PC-9 (cell line): Measurements from ENCODE around the gene ABLIM2. TPM values are rescaled to one million over a fixed set of nuclear protein-coding genes. Genes with fewer than 3 reads are reported as not detected.

Experiments used
- BruUV-seq: library from RNA; stranded (reverse); fragments of 400-500 nt; replicated peaks from 2 replicates; lab custom pipeline; 2021; lab: Mats Ljungman, UMichigan
- CTCF ChIA-PET: fragments of 300-600 bp; sonication (Branson Sonifier 250); formaldehyde crosslinking; loops from one replicate; lab custom pipeline; 2022; ENCODE audit warnings: antibody characterized with exemption; lab: Charles Lee
- POLR2A ChIA-PET: fragments of 300-600 bp; sonication (Branson Sonifier 250); formaldehyde crosslinking; loops from one replicate; lab custom pipeline; 2022; ENCODE audit warnings: antibody characterized with exemption; ENCODE audit not compliant: unreplicated experiment; lab: Charles Lee
- DNase-seq, 2 experiments: peaks; one replicate each; pipeline versions ENCODE4 v3.0.0 to v3.0.0-alpha.2; 2015 to 2022; ENCODE audit warnings: mixed read lengths in 1 of 2
- H2AFZ ChIP-seq: fragments of 200-600 bp; sonication (generic); 2 replicates; pipeline ENCODE4 v1.8.1; 2017; ENCODE audit warnings: antibody characterized with exemption
- H3F3A ChIP-seq: fragments of 200-600 bp; sonication (generic); 2 replicates; pipeline ENCODE4 v1.8.1; 2017; ENCODE audit warnings: antibody characterized with exemption, mild to moderate bottlenecking, low read depth; ENCODE audit not compliant: insufficient read depth
- H3K27ac ChIP-seq: fragments of 200-600 bp; sonication (generic); 2 replicates; pipeline ENCODE4 v1.6.1; 2016; ENCODE audit warnings: mixed run types
- H3K27me3 ChIP-seq: fragments of 200-600 bp; sonication (generic); 2 replicates; pipeline ENCODE4 v1.6.1; 2016; ENCODE audit warnings: low read depth, mixed run types; ENCODE audit not compliant: insufficient read depth
- H3K36me3 ChIP-seq: fragments of 200-600 bp; sonication (generic); 2 replicates; pipeline ENCODE4 v1.6.1; 2016; ENCODE audit warnings: low read depth, mixed run types
- H3K4me1 ChIP-seq: fragments of 200-600 bp; sonication (generic); replicated peaks from 2 replicates; pipeline ENCODE4 v1.6.1; 2016; ENCODE audit warnings: mixed run types; ENCODE audit not compliant: insufficient read depth
- H3K4me2 ChIP-seq: fragments of 200-600 bp; sonication (generic); 2 replicates; pipeline ENCODE4 v1.6.1; 2017; ENCODE audit warnings: mixed run types
- H3K4me3 ChIP-seq: fragments of 200-600 bp; sonication (generic); 2 replicates; pipeline ENCODE4 v1.6.1; 2016; ENCODE audit warnings: mixed run types
- H3K79me2 ChIP-seq: fragments of 200-600 bp; sonication (generic); 2 replicates; pipeline ENCODE4 v1.6.1; 2017; ENCODE audit warnings: low read depth, mixed run types
- H3K9me2 ChIP-seq: fragments of 200-600 bp; sonication (generic); 2 replicates; pipeline ENCODE4 v1.8.1; 2017; ENCODE audit warnings: mild to moderate bottlenecking; ENCODE audit not compliant: insufficient read depth
- H3K9me3 ChIP-seq: fragments of 200-600 bp; sonication (generic); 2 replicates; pipeline ENCODE4 v1.8.1; 2016; ENCODE audit warnings: low read depth; ENCODE audit not compliant: insufficient read depth
- H4K20me1 ChIP-seq: fragments of 200-600 bp; sonication (generic); 2 replicates; pipeline ENCODE4 v1.8.1; 2017; ENCODE audit not compliant: insufficient read depth
- EZH2 ChIP-seq: fragments of 200-600 bp; sonication (generic); IDR thresholded peaks from 2 replicates; pipeline ENCODE4 v1.8.0; 2017; ENCODE audit warnings: antibody characterized with exemption, low read depth
- intact Hi-C: fragments of 100-400 bp; cut with micrococcal nuclease; formaldehyde crosslinking; loops from one replicate; pipeline ENCODE4 v1.10.0; 2022; ENCODE audit not compliant: unreplicated experiment
- total RNA-seq: library from RNA; stranded (reverse); gene quantifications from 2 replicates; pipeline ENCODE4 v1.2.3, GENCODE V29; 2021
- TF ChIP-seq, protein P1 (sequence below): fragments of 200-600 bp; sonication (generic); conservative IDR thresholded peaks from 2 replicates; pipeline ENCODE4 v1.6.1; 2017; ENCODE audit warnings: mixed run types, antibody characterized with exemption, mild to moderate bottlenecking, moderate library complexity

The ABLIM2 gene
- total RNA-seq, 1 experiment from 2014 or later = 1.6 TPM

GRCh38 chr4:8136972-8137710 is 21.5 kb downstream of the ABLIM2 start:
- no peak for TF ChIP-seq EZH2
- TF ChIP-seq, protein P1, sequence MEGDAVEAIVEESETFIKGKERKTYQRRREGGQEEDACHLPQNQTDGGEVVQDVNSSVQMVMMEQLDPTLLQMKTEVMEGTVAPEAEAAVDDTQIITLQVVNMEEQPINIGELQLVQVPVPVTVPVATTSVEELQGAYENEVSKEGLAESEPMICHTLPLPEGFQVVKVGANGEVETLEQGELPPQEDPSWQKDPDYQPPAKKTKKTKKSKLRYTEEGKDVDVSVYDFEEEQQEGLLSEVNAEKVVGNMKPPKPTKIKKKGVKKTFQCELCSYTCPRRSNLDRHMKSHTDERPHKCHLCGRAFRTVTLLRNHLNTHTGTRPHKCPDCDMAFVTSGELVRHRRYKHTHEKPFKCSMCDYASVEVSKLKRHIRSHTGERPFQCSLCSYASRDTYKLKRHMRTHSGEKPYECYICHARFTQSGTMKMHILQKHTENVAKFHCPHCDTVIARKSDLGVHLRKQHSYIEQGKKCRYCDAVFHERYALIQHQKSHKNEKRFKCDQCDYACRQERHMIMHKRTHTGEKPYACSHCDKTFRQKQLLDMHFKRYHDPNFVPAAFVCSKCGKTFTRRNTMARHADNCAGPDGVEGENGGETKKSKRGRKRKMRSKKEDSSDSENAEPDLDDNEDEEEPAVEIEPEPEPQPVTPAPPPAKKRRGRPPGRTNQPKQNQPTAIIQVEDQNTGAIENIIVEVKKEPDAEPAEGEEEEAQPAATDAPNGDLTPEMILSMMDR = no peak
- Histone ChIP-seq H3K27me3 (peaks cover 7% of the 10 kb centered on the region; the same call in 1 of the 2 replicates), H3K4me2 (no peak overlapping the region), H3K27ac (no peak overlapping the region), H2AFZ (no peak overlapping the region), H3F3A (no peaks in the 10 kb centered on the region), H3K4me3 (no peak overlapping the region), H3K36me3 (no peaks in the 10 kb centered on the region), H3K9me2 (no peaks in the 10 kb centered on the region), H4K20me1 (no peaks in the 10 kb centered on the region), H3K9me3 (no peaks in the 10 kb centered on the region), H3K79me2 (no peaks in the 10 kb centered on the region), H3K4me1 (no peaks in the 10 kb centered on the region)
- intact Hi-C loops = no loop called here
- no TSS peak for BruUV-seq
- no peak for DNase-seq
- ChIA-PET CTCF (no interaction called here), POLR2A (no interaction called here)

- ChIA-PET POLR2A (no interaction called here), CTCF (no interaction called here)
- H3F3A ChIP-seq = no peaks in the 10 kb centered on the region
- no peaks in the 10 kb centered on the region for H3K36me3 ChIP-seq
- TF ChIP-seq, protein P1 = no peak
- TF ChIP-seq EZH2 = no peak
- H3K9me2 ChIP-seq = no peaks in the 10 kb centered on the region
- no TSS peak for BruUV-seq
- no peaks in the 10 kb centered on the region for H3K4me1 ChIP-seq
- H3K79me2 ChIP-seq = no peaks in the 10 kb centered on the region
- H3K4me2 ChIP-seq = no peak overlapping the region
- no peak overlapping the region for H2AFZ ChIP-seq
- no peak for DNase-seq
- intact Hi-C loops = no loop called here
- H3K27ac ChIP-seq = no peak overlapping the region
- no peaks in the 10 kb centered on the region for H4K20me1 ChIP-seq
- H3K9me3 ChIP-seq = no peaks in the 10 kb centered on the region
- H3K27me3 ChIP-seq = peaks cover 9% of the 10 kb centered on the region; the same call in 1 of the 2 replicates
- no peak overlapping the region for H3K4me3 ChIP-seq
These were observed 22.1 kb downstream of the ABLIM2 start for GRCh38 chr4:8136529-8136928.

DNA sequence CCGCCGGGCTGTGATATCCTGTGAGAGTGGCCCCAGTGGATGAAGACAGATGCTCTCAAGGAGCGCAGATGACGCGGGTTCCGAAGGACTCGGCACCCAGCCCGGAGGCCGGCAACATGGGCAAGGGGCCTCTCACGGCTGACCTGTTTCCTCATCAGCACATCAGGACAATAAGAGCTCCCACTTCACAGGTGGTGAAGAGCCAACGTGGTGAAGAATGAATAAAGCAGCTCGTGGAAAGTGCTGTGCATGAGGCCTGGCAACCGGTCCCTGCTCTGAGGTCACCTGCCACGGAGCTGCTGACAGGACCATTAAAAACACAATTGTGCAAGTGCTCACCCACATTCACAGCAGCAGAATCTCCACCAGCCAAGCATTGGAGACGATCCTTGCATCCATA is 22.9 kb downstream of the ABLIM2 start:
- POLR2A ChIA-PET = no interaction called here
- no peaks in the 10 kb centered on the region for H3K9me2 ChIP-seq

More for the DNA sequence above, 22.9 kb downstream of the ABLIM2 start:
- peaks cover 16% of the 10 kb centered on the region; the same call in 1 of the 2 replicates for H3K27me3 ChIP-seq
- H3K4me2 ChIP-seq = no peak overlapping the region
- no peak overlapping the region for H2AFZ ChIP-seq
- no peaks in the 10 kb centered on the region for H4K20me1 ChIP-seq
- no peaks in the 10 kb centered on the region for H3K36me3 ChIP-seq
- no peak overlapping the region for H3K4me3 ChIP-seq
- BruUV-seq = no TSS peak
- no peak for TF ChIP-seq EZH2
- TF ChIP-seq, protein P1 = no peak
- H3K27ac ChIP-seq = no peak overlapping the region
- no peaks in the 10 kb centered on the region for H3K4me1 ChIP-seq
- DNase-seq = no peak
- no peaks in the 10 kb centered on the region for H3K9me3 ChIP-seq
- no peaks in the 10 kb centered on the region for H3F3A ChIP-seq
- H3K79me2 ChIP-seq = no peaks in the 10 kb centered on the region
- intact Hi-C loops = no loop called here
- CTCF ChIA-PET = no interaction called here
